ENCODE measurements around the gene CAVIN3.

The CAVIN3 gene

DNA sequence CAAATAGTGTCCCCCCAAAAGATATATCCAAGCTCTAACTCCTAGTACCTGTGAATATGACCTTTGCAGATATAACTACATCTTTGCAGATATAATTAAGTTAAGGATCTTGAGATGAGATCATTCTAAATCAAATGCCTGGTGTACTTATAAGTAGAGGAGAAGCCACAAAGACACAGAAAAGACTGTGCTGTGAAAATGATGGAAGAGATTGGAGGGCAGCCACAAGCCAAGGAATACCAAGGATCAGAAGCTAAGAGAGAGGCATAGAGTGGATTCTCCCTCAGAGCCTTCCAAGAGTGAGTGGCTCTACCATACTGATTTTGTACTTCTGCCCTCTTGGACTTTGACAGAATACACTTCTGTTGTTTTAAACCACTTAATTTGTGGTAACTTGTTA is 7.5 kb upstream of the CAVIN3 start:
- no peak for ATAC-seq

DNA sequence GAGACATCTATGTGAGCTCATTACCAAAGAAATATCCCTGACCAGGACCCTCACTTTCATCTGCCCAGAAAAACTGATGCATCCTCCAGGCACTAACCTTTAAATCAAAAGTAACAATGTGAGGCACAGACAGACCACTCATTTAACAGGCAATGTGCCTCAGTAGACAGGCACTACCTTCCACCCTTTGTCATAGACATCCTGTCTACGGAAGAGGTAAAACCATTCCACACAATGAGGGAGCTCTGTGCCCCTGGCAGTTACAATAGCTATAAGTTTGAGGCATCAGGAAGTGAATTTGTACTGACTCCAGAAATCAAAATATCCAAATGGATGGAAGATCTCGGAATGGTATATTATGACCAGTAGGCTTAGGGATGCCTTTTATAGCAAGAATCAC is 6.7 kb upstream of the CAVIN3 start:
- ATAC-seq: no peak
- TF ChIP-seq ESRRG (CRISPR knock-in tag; IDR thresholded peaks at IDR 0.05) (no peak), TCF4 (CRISPR knock-in tag; IDR thresholded peaks at IDR 0.05; ENCODE audit: borderline replicate concordance) (no peak), ZNF565 (CRISPR knock-in tag; conservative IDR thresholded peaks at IDR 0.05; ENCODE audit: low read depth) (no peak), TOX (CRISPR knock-in tag; IDR thresholded peaks at IDR 0.05; ENCODE audit: borderline replicate concordance) (no peak), ZNF8 (CRISPR knock-in tag; IDR thresholded peaks at IDR 0.05) (no peak)
- TF ChIP-seq, protein P1, sequence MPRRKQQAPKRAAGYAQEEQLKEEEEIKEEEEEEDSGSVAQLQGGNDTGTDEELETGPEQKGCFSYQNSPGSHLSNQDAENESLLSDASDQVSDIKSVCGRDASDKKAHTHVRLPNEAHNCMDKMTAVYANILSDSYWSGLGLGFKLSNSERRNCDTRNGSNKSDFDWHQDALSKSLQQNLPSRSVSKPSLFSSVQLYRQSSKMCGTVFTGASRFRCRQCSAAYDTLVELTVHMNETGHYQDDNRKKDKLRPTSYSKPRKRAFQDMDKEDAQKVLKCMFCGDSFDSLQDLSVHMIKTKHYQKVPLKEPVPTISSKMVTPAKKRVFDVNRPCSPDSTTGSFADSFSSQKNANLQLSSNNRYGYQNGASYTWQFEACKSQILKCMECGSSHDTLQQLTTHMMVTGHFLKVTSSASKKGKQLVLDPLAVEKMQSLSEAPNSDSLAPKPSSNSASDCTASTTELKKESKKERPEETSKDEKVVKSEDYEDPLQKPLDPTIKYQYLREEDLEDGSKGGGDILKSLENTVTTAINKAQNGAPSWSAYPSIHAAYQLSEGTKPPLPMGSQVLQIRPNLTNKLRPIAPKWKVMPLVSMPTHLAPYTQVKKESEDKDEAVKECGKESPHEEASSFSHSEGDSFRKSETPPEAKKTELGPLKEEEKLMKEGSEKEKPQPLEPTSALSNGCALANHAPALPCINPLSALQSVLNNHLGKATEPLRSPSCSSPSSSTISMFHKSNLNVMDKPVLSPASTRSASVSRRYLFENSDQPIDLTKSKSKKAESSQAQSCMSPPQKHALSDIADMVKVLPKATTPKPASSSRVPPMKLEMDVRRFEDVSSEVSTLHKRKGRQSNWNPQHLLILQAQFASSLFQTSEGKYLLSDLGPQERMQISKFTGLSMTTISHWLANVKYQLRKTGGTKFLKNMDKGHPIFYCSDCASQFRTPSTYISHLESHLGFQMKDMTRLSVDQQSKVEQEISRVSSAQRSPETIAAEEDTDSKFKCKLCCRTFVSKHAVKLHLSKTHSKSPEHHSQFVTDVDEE (CRISPR knock-in tag; IDR thresholded peaks at IDR 0.05): no peak

More for the DNA sequence above, 7.5 kb upstream of the CAVIN3 start:
- TF ChIP-seq ISL1 (CRISPR knock-in tag; IDR thresholded peaks at IDR 0.05) (no peak), CSDC2 (CRISPR knock-in tag; IDR thresholded peaks at IDR 0.05) (no peak), TCF4 (CRISPR knock-in tag; IDR thresholded peaks at IDR 0.05; ENCODE audit: borderline replicate concordance) (no peak), GLIS3 (CRISPR knock-in tag; IDR thresholded peaks at IDR 0.05) (no peak), ZFP30 (CRISPR knock-in tag; IDR thresholded peaks at IDR 0.05) (no peak), RARB (CRISPR knock-in tag; IDR thresholded peaks at IDR 0.05) (no peak), ZNF565 (CRISPR knock-in tag; conservative IDR thresholded peaks at IDR 0.05; ENCODE audit: low read depth) (no peak), ARNTL (CRISPR knock-in tag; IDR thresholded peaks at IDR 0.05; ENCODE audit: borderline replicate concordance, low read depth) (no peak)
- TF ChIP-seq, protein P2, sequence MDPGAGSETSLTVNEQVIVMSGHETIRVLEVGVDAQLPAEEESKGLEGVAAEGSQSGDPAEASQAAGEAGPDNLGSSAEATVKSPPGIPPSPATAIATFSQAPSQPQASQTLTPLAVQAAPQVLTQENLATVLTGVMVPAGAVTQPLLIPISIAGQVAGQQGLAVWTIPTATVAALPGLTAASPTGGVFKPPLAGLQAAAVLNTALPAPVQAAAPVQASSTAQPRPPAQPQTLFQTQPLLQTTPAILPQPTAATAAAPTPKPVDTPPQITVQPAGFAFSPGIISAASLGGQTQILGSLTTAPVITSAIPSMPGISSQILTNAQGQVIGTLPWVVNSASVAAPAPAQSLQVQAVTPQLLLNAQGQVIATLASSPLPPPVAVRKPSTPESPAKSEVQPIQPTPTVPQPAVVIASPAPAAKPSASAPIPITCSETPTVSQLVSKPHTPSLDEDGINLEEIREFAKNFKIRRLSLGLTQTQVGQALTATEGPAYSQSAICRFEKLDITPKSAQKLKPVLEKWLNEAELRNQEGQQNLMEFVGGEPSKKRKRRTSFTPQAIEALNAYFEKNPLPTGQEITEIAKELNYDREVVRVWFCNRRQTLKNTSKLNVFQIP (CRISPR knock-in tag; IDR thresholded peaks at IDR 0.05; ENCODE audit: borderline replicate concordance, low read depth): no peak

DNA sequence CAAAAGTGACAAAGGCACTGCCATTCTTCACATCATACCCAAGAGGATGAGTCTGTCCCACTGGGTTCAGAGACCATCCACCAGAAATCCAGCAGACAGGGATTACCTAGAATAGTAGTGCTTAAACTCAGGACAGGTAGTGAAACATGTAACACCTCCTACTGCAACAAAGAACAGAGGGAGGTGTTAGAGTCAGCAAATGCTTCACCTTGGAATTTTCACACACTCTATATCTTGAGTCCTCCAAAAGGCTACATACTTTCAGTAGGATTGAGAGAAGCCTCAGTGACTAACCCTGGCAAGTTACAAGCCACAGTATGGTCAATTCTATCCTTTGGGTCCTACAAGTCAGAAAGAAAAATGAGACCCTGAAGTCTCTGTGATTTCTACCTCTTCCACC is 6.0 kb upstream of the CAVIN3 start:
- no peak for ATAC-seq
- TF ChIP-seq ZFP30 (CRISPR knock-in tag; IDR thresholded peaks at IDR 0.05): no peak
- no peak for TF ChIP-seq ISL1 (CRISPR knock-in tag; IDR thresholded peaks at IDR 0.05)
- TF ChIP-seq, protein P3, sequence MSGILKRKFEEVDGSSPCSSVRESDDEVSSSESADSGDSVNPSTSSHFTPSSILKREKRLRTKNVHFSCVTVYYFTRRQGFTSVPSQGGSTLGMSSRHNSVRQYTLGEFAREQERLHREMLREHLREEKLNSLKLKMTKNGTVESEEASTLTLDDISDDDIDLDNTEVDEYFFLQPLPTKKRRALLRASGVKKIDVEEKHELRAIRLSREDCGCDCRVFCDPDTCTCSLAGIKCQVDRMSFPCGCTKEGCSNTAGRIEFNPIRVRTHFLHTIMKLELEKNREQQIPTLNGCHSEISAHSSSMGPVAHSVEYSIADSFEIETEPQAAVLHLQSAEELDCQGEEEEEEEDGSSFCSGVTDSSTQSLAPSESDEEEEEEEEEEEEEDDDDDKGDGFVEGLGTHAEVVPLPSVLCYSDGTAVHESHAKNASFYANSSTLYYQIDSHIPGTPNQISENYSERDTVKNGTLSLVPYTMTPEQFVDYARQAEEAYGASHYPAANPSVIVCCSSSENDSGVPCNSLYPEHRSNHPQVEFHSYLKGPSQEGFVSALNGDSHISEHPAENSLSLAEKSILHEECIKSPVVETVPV (CRISPR knock-in tag; IDR thresholded peaks at IDR 0.05): no peak
- TF ChIP-seq TOX (CRISPR knock-in tag; IDR thresholded peaks at IDR 0.05; ENCODE audit: borderline replicate concordance): no peak
- no peak for TF ChIP-seq RARB (CRISPR knock-in tag; IDR thresholded peaks at IDR 0.05)
- no peak for TF ChIP-seq BACH2 (CRISPR knock-in tag; IDR thresholded peaks at IDR 0.05; ENCODE audit: borderline replicate concordance)
- TF ChIP-seq, protein P1 (CRISPR knock-in tag; IDR thresholded peaks at IDR 0.05): no peak

DNA sequence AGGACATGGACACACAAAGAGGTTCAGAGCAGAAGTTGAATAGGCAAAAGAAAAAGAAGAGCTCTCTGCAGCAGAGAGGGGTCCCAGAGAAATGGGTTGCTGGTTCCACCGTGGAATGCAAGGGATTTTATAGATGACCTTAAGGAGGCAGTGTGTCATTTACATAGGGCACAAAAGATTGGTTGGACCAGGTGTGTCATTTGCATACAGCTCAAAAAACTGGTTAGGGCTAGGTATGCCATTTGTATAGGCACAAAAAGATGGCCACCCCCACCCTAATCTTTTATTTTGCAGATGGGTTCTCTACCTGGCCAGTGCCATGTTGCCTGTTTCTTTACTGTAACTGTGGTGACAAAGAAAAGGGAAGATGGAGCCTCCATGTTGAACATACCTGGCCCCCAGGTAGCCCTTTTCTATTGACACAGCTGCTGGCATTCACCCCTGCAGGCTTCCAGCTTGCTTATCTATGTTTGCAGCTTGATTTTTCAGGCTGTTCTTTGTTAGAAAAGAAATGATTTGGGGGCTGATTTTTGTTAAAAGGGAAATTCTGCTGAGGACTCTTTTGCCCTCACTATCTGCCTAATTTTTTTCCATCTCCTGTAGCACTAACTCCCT is 3.1 kb upstream of the CAVIN3 start:
- no peak for ATAC-seq
- TF ChIP-seq OSR1 (CRISPR knock-in tag; IDR thresholded peaks at IDR 0.05): no peak
- no peak for TF ChIP-seq ISL1 (CRISPR knock-in tag; IDR thresholded peaks at IDR 0.05)
- TF ChIP-seq, protein P3 (CRISPR knock-in tag; IDR thresholded peaks at IDR 0.05): no peak
- TF ChIP-seq, protein P4, sequence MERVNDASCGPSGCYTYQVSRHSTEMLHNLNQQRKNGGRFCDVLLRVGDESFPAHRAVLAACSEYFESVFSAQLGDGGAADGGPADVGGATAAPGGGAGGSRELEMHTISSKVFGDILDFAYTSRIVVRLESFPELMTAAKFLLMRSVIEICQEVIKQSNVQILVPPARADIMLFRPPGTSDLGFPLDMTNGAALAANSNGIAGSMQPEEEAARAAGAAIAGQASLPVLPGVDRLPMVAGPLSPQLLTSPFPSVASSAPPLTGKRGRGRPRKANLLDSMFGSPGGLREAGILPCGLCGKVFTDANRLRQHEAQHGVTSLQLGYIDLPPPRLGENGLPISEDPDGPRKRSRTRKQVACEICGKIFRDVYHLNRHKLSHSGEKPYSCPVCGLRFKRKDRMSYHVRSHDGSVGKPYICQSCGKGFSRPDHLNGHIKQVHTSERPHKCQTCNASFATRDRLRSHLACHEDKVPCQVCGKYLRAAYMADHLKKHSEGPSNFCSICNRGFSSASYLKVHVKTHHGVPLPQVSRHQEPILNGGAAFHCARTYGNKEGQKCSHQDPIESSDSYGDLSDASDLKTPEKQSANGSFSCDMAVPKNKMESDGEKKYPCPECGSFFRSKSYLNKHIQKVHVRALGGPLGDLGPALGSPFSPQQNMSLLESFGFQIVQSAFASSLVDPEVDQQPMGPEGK (CRISPR knock-in tag; IDR thresholded peaks at IDR 0.05; ENCODE audit: borderline replicate concordance): no peak
- TF ChIP-seq, protein P1 (CRISPR knock-in tag; IDR thresholded peaks at IDR 0.05): no peak
- TF ChIP-seq SNAI2 (CRISPR knock-in tag; IDR thresholded peaks at IDR 0.05): no peak
- no peak for TF ChIP-seq CSDC2 (CRISPR knock-in tag; IDR thresholded peaks at IDR 0.05)
- TF ChIP-seq ZNF70 (CRISPR knock-in tag; IDR thresholded peaks at IDR 0.05): no peak
- TF ChIP-seq BACH2 (CRISPR knock-in tag; IDR thresholded peaks at IDR 0.05; ENCODE audit: borderline replicate concordance): no peak

Measured in SK-N-SH treated with all-trans-retinoic acid at 6 μM for 48 hours (cell line).